Measurements from ENCODE around the gene SIAH1.

DNA sequence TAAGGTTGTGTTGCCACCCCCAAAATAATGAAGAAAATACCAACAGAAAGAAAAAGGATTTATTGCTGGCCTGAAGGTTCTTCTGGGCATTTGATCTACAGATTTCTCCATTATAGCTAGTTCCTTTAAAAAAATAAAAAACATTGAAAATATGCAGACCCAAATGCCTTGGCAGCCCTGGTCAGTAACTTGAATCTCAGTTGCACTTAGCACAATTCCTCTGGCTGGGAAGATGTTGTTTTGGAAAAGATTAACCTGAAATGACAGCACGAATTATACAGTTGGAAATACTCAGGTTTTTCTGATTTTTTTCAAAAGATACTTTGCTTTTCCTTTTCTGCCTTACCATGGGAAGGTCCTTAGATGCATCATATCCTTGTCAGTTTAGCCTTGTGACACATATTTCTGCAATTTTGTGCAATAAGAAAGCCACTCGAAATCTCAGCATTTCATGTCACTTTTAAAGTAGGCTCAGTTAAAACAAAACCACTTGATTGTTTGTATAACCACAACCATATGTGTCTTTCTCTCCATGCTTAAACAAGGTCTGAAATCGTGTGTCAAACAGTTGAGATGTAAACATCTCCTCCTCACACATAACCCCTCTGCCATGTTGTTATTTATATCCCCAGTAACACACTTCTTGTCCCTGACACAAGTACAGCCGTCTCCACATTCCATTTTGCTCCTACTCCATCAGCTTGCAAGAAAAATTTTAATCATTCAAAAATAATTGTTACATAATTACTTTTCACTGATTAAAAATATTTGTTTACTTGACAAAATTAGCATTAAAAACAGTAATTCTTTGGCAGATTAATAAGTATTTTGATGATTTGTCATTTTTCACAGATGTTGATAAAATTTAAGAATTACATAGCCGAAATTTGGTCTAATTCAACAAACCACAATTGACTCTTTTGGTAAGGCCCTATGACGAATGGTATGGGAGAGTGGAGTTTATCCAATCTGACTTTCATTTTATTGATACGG, 61.1 kb downstream of the SIAH1 start:
- TF ChIP-seq, protein P1, sequence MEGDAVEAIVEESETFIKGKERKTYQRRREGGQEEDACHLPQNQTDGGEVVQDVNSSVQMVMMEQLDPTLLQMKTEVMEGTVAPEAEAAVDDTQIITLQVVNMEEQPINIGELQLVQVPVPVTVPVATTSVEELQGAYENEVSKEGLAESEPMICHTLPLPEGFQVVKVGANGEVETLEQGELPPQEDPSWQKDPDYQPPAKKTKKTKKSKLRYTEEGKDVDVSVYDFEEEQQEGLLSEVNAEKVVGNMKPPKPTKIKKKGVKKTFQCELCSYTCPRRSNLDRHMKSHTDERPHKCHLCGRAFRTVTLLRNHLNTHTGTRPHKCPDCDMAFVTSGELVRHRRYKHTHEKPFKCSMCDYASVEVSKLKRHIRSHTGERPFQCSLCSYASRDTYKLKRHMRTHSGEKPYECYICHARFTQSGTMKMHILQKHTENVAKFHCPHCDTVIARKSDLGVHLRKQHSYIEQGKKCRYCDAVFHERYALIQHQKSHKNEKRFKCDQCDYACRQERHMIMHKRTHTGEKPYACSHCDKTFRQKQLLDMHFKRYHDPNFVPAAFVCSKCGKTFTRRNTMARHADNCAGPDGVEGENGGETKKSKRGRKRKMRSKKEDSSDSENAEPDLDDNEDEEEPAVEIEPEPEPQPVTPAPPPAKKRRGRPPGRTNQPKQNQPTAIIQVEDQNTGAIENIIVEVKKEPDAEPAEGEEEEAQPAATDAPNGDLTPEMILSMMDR (IDR thresholded peaks at IDR 0.05) = no peak
- no peak for TF ChIP-seq POLR2A (IDR thresholded peaks at IDR 0.05)

All from adrenal gland (tissue), 5 donors.